Measurements from ENCODE around the gene GCK. TPM values are rescaled to one million over a fixed set of nuclear protein-coding genes. Genes with fewer than 3 reads are reported as not detected.
A peak's percentile ranks its signal among the peaks of the same experiment; 100 is the strongest.

The GCK gene
- total and polyA plus RNA-seq, 2 of the 13 experiments (the other 11 are each of a cell fraction or from before 2014, with no cell fraction given), result not detected

GRCh38 chr7:44131173-44132029, 57.8 kb downstream of the GCK start (continued):
- peak; percentile 58; the same call in 1 of the 2 replicates for TF ChIP-seq TBX2 (CRISPR knock-in tag; IDR thresholded peaks at IDR 0.05; ENCODE audit: borderline replicate concordance)
- TF ChIP-seq ARID4A (CRISPR knock-in tag; IDR thresholded peaks at IDR 0.05; ENCODE audit: borderline replicate concordance), result peak; percentile 62; the same call in 1 of the 2 replicates
- TF ChIP-seq TBX3 (IDR thresholded peaks at IDR 0.05; ENCODE audit: borderline replicate concordance), result peak; percentile 31; the same call in 1 of the 2 replicates
- no peak for TF ChIP-seq ZNF234 (CRISPR knock-in tag; conservative IDR thresholded peaks at IDR 0.05)
- peak; percentile 91 for TF ChIP-seq SAP130 (CRISPR knock-in tag; IDR thresholded peaks at IDR 0.05; ENCODE audit: low read depth)
- peak; percentile 93 for TF ChIP-seq RXRA (CRISPR knock-in tag; IDR thresholded peaks at IDR 0.05)
- no peak for TF ChIP-seq ZNF382 (CRISPR knock-in tag; IDR thresholded peaks at IDR 0.05; ENCODE audit: borderline replicate concordance)
- peak; percentile 64; the same call in 1 of the 2 replicates for TF ChIP-seq KDM3A (CRISPR knock-in tag; IDR thresholded peaks at IDR 0.05; ENCODE audit: low read depth)
- TF ChIP-seq FOXA3 (CRISPR knock-in tag; IDR thresholded peaks at IDR 0.05), result peak; percentile 87
- no peak; the same call in 1 of the 2 replicates for TF ChIP-seq ZNF441 (CRISPR knock-in tag; IDR thresholded peaks at IDR 0.05; ENCODE audit: borderline replicate concordance)
- no peak for TF ChIP-seq SMARCC2 (IDR thresholded peaks at IDR 0.05)
- peak; percentile 48; the same call in 1 of the 2 replicates for TF ChIP-seq ZFP90 (CRISPR knock-in tag; IDR thresholded peaks at IDR 0.05; ENCODE audit: borderline replicate concordance)
- no peak for TF ChIP-seq ZNF766 (CRISPR knock-in tag; IDR thresholded peaks at IDR 0.05; ENCODE audit: borderline replicate concordance)
- 0 out of 2 replicates have a peak, but pooled peaks have one; percentile 30 for TF ChIP-seq NFIB (CRISPR knock-in tag; IDR thresholded peaks at IDR 0.05; ENCODE audit: borderline replicate concordance)
- peak; percentile 48 for TF ChIP-seq ZNF205 (CRISPR knock-in tag; IDR thresholded peaks at IDR 0.05)
- peak; percentile 26; the same call in 1 of the 2 replicates for TF ChIP-seq DMAP1 (CRISPR knock-in tag; IDR thresholded peaks at IDR 0.05)
- peak; percentile 54; the same call in 1 of the 2 replicates for TF ChIP-seq ZMYM2 (CRISPR knock-in tag; IDR thresholded peaks at IDR 0.05)
- peak; percentile 74; the same call in 1 of the 2 replicates for TF ChIP-seq ZNF264 (CRISPR knock-in tag; IDR thresholded peaks at IDR 0.05)
- TF ChIP-seq HNF4G (IDR thresholded peaks at IDR 0.05; ENCODE audit: borderline replicate concordance, low read depth, low read length), result peak; percentile 95
- TF ChIP-seq HNF4G (CRISPR knock-in tag; IDR thresholded peaks at IDR 0.05; ENCODE audit: borderline replicate concordance, low read depth), result peak; percentile 79; the same call in 1 of the 2 replicates
- TF ChIP-seq ZNF891 (CRISPR knock-in tag; IDR thresholded peaks at IDR 0.05), result 0 out of 2 replicates have a peak, but pooled peaks have one; percentile 42
- no peak for TF ChIP-seq RFXAP (CRISPR knock-in tag; IDR thresholded peaks at IDR 0.05; ENCODE audit: borderline replicate concordance)
- no peak for TF ChIP-seq ZNF337 (CRISPR knock-in tag; IDR thresholded peaks at IDR 0.05; ENCODE audit: borderline replicate concordance, low read depth)

All from HepG2 (cell line).